ENCODE measurements around the gene MAPKAP1. TPM values are rescaled to one million over a fixed set of nuclear protein-coding genes. Genes with fewer than 3 reads are reported as not detected.

MAPKAP1 gene
- total RNA-seq, 1 donor from 2014 or later = 146 TPM

DNA sequence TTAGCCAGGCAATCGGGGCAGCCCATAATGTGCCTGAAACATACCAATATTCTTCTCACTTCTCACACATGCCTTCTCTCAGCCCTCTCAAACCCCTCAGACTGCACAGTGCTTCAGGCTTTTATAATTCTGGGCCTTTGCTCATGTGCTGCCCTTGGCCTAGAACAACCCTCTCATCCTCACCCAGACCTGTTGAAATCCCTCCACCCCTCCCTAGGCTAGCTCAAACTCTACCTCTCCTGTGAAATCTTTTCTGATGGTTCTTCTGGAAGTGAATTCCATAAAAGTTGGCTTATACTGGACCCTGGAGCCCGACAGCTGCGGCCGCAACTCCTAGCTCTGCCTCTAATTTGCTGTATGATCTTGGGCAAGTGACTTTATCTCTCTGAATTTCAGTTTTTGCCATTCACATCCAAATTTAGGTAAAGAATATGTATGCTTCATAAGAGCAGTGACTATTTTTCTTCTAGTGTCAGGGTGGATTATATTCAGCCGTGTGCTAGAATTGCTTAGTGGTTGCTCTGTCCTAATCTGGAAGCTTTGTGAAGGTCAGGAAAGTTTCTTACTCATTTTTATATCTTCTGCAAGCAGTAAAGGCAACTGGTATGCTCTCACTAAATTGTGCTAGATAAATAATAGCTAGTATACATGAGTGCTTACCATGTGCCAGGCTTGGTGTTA, 221.4 kb downstream of the MAPKAP1 start:
- ATAC-seq (peak; percentile 67), DNase-seq (no peak)
- intact Hi-C loops (cut with micrococcal nuclease) = no loop called here

DNA sequence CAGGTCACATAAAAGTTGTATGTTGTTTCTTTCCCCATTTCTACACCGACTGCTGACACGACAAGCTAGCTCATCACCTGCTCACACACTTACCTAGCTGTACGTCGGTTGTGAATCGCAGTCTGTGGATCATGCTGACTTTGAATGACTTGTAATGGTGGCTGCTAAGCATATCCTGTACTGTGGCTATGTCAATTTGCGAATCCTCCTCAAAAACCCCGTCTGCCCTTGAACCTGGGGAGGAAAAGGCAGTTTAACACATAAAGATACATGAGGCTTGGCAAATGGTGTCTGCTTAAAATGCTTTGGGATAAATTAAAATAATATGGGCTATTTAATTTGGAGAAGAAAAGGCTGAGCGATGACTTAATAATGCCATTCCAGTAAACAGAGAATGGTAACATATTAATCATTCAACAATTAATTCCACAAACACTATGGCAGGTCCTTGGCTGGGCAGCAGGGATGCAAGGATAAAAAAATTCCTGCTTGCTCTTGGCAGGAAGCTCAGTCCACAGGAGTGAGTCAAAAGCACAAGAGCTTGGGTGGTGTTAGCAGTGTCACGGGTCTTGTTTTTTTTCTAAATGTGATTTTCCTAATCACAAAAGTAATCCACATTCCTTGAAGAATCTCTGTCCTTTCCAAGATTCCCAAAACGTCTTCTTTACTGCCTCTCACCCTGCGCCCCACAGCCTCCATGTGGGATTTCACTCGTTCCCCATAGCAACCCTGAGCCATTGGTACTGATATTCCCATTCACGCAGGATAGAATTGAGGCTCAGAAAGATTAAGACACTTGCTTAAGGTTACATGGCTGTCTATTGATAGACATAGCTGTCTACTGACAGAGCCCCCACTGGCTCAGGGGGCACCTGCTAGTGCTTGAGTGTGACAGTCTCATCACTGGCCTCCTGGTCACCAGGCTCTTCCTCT, 222.4 kb downstream of the MAPKAP1 start:
- ATAC-seq (peak; percentile 49), DNase-seq (no peak)
- intact Hi-C loops (cut with micrococcal nuclease) = no loop called here

DNA sequence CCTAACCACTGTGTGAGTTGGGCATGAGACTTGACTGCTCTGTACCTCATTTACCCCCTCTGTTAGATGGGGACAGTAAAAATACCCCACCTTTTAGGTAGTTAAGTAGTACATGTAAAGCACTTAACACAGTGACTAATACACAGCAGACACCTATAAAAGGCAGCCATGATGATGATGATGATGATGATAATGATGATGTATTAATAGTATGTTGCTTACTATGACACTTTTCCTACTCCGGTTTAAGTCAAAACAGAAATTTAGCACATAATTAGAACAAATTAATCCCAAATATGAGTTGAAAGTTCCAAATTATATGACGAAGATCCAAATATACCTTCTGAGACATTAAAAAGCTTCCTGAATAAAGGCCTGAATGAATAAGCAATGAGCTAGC, 223.3 kb downstream of the MAPKAP1 start:
- ATAC-seq (no peak), DNase-seq (no peak)
- intact Hi-C loops (cut with micrococcal nuclease) = no loop called here

DNA sequence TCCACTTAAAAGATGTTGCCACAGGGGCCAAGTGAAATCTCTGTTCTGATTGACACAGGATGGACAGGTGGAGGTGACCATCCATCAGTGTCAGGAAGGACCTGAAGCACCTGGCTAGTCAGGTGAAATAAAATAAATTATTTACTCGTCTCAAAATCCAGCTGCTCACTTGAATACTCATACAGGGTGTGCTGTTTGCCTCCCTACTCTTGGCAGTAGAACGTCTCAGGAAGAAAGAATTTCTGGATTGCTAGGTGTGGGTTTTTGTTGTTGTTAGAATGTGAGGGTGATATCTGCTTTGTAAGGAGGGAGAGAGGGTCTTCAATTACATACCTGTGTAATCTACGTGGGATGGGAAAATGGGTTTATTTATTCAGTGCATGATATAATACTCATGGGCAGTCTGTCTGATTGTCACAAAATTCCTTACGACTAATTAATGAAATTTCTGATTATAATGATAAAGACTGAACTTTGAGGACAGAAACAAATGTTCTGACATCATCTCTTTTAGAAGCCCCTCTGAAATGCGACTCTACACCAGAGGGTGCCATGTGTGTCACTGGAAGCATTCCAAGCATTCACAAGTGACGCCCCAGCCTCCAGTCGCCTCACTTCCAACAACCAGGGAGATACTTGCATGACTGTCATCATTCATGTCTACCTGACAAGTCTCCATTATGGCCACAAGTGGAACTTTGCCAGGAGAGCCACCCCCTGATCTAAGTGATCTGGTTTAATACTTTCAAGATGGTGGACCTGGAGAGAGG, 227.0 kb downstream of the MAPKAP1 start:
- DNase-seq (no peak), ATAC-seq (no peak)
- intact Hi-C loops (cut with micrococcal nuclease) = no loop called here

DNA sequence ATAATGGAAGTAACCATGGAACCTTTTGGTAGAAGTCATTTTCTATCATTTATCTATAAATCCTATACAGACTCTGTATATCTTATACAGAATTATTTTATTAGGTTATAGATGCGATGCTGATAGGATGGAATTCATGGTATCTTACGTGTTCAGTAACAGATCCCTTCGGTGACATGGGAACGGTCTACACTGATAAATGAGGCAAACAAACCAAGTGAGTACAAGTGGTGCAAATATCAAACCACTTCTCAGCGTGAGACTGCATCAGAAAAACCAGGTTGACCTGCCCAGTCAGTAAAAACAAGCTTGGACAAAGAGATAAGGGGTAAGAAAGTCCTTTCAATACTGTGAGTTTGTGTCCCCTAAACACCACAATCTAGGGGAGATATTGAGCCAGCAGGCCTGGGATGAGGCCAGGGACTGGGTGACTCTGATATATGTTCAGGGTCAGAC, 229.9 kb downstream of the MAPKAP1 start:
- DNase-seq (no peak), ATAC-seq (no peak)
- intact Hi-C loops (cut with micrococcal nuclease) = no loop called here

DNA sequence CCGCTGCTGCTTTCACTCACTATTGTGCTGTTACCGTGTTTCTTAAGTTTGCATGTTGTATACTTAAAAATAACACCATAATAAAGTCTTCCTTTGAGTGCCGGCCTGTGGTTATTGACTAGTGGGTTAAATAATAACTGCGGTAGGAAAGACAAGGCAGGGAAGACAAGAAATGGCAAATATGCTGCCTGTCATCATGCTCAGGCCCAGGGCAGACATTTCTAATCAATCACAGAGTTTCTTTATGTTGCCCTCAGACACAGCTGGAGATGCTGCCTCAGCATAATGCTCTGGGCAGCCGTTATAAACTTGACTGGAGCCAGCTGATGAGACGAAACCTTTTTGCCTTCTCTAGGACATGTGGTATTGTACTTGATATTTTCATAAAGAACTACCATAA, 230.4 kb downstream of the MAPKAP1 start:
- intact Hi-C loops (cut with micrococcal nuclease) = no loop called here
- DNase-seq (no peak), ATAC-seq (no peak)

DNA sequence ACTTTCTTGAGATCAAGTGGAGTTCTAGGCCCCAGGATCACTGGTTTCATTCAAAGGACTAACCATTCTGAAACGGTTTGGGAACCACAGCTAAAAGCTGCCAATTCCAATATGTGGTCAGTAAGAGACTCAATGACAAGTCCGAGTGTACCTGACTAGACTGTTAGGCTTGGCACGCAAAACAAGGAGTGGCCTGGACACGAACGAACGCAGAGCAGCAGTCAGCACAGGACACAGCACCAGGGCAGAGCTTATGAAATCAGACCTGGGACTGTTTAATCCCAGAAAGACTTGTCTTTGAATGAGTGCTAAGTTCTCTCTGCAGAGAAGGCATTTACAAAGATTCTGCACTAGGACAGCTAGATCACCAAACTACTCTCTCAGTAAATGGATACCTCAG, 231.6 kb downstream of the MAPKAP1 start:
- intact Hi-C loops (cut with micrococcal nuclease) = no loop called here
- ATAC-seq = peak; percentile 55
- DNase-seq = peak; percentile 38

DNA sequence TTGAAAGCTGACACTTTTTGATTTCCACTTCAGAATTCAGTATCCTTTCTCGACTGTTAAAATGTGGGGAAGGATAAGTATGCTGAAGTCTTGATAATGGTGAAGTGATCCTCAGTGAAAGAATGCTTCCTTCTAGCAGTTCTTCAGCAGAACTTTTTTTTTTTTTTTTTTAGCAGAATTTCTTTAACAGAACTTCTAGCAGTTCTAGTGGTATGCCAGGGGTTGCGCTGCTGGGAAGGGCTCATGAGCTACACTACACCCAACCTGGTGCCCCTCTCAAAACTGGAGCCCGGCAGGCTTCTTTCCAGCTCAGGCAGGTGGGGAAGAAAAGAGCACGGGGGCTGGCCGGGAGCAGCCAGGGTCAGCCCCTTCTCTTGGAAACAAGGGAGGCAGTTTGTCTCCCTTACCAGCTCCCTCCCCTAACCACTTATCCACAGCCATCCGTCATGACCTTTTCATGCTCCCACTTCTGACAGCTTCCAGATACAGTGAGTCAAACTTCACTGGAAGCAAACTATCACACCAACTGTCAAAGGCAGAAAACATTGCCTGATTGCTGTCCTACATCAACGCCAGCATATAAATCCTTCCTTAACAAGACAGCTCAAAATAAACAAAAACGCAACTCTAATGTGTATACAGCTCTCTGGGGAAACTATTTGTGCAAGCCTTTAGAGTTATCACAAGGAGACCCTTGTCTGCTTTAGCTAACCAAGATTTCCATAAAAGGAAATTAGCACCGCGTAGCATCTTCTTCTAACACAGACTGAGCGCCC, 233.9 kb downstream of the MAPKAP1 start:
- ATAC-seq (peak; percentile 85), DNase-seq (peak; percentile 49)
- intact Hi-C loops (cut with micrococcal nuclease) = no loop called here

DNA sequence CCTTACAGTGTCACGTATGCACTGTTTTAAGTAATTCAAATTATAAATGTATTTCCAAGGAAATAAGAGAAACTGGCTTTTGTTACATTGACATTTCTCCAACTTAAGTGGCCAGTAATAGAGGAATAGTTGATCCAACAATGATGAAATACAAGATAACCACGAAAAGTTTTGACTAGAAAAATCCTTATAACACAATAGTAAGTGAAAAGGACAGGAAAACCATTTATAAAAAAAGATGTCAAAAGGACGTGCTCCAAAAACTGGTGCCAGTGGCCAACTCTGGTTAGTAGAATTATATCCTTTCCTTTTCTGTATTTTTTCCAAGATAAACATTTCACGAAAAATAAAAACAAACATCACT, 234.5 kb downstream of the MAPKAP1 start:
- DNase-seq (no peak), ATAC-seq (no peak)
- intact Hi-C loops (cut with micrococcal nuclease) = no loop called here

DNA sequence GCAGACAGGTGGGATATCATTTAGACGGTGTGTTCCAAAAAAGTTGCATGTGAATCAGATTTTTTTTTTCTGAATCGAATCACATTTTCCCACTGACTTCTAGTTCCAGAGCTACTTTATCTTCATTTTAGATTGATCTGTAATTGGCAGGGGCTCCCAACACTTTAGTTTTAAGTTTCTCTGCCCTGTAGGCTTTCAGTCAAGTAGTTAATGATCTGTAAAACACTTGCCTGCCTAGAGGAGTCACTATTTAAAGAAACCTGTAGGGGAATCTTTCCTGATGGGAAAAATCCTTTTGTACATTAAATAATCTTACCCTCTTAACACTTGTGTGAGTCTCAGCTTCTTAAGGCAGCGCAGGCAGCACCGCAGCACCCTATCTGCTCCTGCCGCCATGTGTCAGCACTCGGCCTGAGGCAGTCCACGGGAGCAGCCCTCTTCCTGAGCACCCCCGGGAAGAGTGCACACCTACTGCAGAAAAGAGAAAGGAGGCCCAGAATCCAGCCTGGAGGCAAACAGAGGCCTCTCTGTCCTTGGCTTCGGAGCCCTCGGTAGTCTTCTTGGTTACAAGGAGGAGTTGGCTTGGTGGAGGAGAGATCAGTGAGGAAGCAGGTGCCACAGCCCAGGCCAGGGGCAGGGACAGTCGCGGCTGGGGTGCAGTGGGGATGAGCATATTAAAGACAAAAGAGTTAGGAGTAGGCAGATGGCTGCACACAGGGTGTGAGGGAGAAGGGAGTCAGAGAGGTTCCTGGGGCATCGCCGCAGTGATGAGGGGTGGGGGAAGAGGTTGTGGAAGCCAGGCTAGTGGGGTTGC, 236.0 kb downstream of the MAPKAP1 start:
- no peak for ATAC-seq
- intact Hi-C loops (cut with micrococcal nuclease) = no loop called here
- no peak for DNase-seq

DNA sequence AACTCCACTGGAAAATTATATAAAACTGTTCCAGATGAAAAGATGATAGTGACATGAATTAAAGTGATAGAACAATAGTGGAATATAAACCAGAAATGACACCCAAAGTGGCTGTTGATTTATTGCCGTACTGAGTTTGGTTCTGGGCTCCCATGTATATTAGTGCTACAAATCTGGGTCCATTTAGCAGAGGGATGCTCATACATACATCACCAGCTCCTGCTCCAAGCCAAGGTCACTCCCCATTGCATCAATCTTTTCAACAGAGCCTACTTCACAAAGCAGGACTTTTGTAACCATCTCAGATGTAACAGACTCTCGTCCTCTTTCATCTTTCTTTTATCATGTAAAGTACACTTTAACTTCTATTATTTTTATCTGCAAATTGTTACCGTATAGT, 236.8 kb downstream of the MAPKAP1 start:
- DNase-seq = no peak
- ATAC-seq = no peak
- intact Hi-C loops (cut with micrococcal nuclease) = no loop called here

DNA sequence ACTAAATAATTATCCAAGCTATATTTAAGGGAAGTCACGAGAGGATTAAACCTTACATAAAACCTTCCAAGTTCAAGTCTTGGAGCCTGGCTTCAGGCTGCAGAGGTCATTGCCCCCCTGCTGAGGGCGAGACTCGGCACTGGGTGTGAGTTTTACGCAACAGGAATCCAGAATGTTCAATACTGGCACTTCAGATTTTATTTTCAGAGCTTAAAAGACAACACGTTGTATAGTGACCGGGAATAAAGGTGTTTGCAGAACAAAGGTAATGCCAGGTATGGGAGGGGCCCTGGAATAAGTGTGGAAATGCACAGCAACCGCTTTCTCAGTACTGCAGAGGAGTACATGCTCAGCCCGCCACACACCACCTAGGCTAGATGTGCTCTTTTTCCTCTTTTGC, 238.4 kb downstream of the MAPKAP1 start:
- intact Hi-C loops (cut with micrococcal nuclease) = no loop called here
- ATAC-seq = no peak
- no peak for DNase-seq

DNA sequence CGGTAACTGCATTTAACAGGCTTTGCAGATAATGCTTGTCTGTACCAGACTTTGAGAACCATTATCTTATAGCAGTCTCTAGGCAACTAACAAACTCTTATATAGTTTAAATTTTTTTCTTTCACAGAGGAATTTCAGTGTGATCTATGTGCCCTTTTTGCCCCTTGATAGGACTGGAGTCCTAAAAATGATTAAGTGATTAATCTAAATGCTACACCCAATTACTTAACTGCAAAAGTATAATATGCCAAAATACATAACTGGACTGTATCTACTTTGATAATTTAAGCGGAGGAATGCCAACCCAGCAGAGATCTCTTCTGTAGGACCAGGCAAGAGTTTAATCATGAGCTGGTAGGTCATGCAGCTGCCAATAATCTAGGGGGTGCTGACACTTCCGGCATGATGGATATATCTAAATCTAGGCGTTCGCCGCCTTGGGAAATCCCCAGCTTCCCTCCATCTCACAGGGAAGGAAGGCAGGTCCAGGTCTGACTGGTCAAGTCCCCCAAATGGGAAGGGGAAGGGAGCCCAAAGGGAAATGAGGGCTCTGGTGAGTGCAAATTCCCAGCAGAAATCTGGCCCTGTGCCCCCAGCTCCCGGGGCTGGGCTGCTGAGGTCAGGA, 239.8 kb downstream of the MAPKAP1 start:
- ATAC-seq (peak; percentile 19), DNase-seq (no peak)
- intact Hi-C loops (cut with micrococcal nuclease) = no loop called here

DNA sequence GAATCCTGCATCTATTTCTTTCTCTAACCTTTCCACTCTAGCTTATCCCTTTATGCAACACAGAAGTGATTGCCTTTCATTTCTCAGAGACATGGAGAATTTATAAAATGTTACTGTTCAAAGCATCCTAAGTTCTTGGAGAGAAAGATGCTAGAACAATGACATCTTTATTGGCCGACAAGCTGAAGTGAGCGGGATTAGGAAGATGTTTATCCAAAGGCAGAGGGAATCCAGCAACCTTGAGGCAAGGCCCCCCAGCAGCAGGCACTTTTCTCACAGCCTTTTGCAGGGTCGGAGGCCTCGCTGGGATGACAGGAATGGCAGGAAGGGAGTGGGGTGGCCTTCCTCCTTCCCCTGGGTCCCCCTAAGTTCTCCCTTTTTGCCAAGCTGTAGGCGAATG, 240.6 kb downstream of the MAPKAP1 start:
- no peak for DNase-seq
- no peak for ATAC-seq
- intact Hi-C loops (cut with micrococcal nuclease) = no loop called here

DNA sequence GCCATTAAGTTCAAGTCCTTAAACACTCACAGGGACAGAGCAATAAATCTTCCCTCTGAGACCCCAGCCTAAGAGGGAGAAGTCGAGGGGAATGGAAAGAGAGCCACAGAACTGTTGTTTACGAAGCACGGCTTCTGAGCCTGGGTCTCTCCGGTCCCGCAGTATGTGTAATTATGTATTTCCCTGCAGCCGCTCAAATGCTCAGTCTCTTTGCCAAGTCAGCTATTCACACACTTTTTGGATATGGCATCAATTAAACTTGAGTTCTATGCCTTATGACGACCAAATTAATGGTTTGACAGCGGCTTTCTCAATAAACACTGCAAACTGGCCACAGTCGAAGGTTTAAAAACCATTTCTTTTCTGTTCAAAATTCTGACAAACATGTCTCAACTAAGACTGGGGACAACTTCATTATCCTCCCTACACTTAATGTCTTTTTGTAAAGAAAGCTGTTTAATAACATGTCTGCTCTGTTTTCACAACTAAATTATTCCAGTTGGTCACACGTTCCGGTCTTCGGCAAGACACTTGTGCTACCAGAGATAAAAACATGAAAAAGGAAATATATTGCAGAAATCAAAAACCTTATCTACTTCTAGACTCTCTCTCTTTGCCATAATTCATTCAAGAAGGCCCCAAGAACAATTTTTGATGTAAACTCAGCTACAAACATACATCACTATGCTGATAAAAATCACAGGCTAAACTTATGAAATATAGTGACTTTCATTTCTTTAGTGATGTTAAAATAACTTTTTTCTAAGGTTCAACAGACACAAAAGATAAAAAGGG, 242.2 kb downstream of the MAPKAP1 start:
- no peak for ATAC-seq
- DNase-seq = no peak
- intact Hi-C loops (cut with micrococcal nuclease) = no loop called here

DNA sequence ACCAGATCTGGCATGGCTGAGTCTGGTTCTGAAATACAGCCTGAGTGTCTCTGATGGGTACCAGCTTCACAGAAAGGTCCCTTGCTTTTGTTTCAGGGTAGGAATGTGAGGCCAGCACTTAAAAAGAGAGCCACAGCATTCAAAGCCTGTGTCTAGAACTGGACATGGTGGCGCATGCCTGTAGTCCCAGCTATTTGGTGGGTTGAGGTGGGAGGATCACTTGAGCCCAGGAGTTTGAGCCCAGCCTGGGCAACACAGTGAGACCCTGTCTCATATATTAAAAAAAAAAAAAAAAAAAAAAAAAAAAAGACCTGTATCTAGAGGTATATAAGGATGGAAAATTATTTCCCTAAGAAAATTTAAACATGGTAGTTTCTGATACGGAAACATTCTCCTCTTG, 243.1 kb downstream of the MAPKAP1 start:
- intact Hi-C loops (cut with micrococcal nuclease) = no loop called here
- ATAC-seq (no peak), DNase-seq (no peak)

DNA sequence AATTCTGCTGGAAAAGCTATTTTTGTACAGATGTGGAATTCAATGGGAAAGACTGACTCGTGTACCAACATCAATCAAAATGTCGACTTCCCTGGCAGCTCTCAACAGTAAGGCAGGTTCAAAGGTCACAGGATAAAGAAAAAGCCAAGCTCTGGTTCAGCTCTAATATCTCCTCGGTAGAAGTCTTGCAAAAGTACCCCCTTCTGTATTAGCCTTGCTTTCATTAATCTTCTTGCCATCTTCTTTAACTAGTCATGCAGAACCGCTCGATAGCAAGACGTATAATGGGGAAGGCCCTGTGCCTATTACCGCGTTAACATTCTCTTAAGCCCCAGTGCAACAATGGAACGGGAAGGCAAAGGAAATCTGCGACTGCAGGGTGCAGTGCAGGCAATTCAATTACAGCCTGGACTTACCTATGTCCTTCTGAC, 244.1 kb downstream of the MAPKAP1 start:
- intact Hi-C loops (cut with micrococcal nuclease) = no loop called here
- DNase-seq = no peak
- ATAC-seq = no peak

All from left ventricle myocardium superior (tissue), 1 donor.